Mesenteric fat pad (tissue), 1 donor: ENCODE data around the gene DNAJA3. TPM values are rescaled to one million over a fixed set of nuclear protein-coding genes. Genes with fewer than 3 reads are reported as not detected.
"Not testable (repeated sequence)": the region's sequence is repeated elsewhere in the genome, so short reads cannot be mapped to it uniquely, and the experiment has no call there.

Source experiments
- DNase-seq: peaks from one replicate; pipeline ENCODE4 v3.0.0-alpha.2; 2020; ENCODE audit warnings: low spot score
- total RNA-seq: library from RNA; stranded (reverse); fragmentation: NEBNext Ultra II Directional; extraction: Animal tissue kit (Norgen Biotek cat#: 25700); gene quantifications from one replicate; pipeline ENCODE4 v1.2.1, GENCODE V29; 2021
- donor health status: DM: yes; HTN: yes; CAD: no.

Gene DNAJA3
- total RNA-seq, 1 donor from 2014 or later: 36.0 TPM

DNA sequence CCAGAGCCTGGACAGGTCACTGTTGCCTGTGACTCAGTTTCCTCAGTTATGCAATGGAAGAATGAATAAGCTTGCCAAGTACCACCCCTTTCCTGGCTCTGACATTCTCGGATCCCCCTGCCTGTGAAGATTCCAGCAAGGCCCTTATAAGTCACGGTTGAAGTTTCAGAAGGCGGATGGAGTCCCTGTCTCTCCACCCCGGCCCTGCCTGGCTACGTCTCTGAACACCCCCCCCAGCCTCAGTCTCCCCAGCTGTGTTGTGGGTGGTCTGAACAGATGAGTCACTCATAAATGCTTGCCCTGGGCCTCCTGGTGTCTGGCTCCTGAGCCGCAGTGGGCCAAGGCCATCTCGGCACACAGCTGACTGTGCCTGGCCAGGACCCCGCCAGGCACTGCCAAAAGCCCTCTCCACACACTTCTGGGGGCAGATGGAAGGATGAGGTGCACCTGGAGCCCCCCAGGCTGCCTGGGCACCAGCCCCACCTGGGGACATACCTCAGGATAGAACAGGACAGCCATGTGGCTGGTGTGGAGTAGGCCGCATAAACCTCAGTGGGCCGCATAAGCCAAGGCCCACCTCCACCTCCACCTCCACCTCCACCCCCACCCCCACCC, 38.6 kb upstream of the DNAJA3 start:
- no peak for DNase-seq

DNA sequence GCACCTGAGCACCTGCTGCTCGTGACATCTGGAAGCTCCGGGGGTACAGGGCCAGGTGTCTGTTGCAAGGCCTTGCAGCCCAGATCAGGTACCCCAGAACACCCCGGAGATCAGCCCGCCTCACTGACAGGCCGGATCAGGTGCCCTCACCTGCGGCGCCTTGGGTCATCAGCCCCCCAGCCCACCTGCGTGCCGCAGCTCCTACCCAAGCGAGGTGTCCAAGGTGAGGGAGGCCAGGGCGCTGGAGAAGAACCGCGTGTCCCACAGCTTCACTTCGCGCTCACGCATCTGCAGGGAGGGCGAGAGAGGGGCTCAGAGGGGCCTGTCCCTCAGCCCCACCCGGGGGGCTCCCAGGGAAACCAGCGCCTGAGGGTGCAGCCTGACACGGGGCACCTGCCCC, 37.9 kb upstream of the DNAJA3 start:
- DNase-seq: no peak

DNA sequence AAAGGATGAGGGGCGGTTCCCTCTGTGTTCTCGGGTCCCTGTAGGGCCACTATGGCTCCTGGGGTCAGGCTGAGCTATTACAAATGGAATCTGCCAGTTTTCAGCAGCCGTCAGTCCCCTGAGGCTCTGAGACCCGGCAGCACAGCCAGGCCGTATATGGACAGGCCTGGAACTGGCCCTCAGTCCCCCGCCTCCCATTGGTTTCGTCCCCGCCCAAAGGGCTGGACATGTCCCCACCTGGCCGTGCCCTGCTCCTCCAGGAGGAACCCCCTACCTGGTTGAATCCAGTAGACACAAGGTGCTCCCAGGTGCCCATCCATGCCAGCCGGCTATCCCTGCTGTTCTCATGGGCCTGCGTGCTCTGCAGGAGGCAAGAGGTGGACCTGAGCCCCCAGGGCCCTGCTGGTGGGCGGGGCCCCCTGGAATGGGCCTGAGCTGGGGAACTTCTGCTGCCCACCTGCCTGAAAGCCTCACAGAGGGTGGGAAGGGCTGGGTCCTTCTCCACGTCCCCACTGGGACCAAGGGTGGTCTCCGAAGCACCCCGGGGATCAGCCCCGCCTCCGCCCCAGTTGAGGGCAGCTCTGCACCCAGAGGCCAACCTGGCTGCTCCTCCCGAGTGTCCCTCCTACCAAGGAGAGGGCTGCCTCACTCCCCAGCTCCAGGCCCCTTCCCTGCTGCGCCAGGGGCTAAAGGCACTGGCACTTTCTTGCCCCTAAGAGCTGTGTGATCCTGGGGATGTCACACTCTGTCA, 37.2 kb upstream of the DNAJA3 start:
- DNase-seq: no peak

DNA sequence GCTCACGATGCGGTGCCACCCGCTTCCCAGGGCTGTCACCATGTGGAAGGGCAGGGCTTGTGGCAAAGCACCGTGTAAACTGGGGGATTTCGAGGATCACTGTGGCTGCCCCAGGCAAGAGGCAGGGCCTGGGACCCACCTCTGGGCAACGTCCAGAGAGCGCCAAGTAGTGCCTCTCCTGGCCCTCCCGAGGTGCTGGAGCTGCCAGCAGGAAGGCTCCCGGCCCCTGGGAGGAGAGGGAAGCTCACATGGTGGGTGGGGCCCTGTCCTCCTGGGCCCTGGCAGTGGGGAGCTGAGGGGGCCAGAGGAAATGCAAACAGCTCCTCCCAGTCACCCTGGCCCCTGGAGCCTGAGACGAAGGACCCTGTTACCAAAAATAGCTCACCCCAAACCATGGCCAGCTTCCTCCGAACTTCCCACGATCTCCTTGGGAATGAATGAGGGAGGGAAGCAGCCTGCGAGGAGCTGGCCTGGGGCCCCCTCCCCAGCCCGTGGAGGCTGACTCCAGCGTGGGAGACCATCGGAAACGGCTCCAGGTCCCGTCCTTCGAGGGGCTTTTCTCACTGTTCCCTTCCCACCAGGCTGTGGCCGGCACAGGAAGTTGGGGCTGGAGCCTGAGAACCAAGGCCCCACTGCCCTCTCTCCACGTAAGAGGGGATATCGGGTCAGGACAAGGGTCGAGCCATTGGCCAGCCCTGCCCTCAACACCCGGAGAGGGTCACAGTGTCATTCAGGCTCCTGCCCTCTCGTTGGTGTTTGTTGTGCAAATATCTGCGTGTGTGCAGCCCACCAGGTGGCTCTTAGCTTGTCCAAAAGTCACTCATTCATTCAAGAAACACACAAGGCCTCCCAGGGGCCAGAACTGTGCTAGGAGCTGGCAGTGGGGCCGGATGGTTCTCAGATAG, 36.4 kb upstream of the DNAJA3 start:
- DNase-seq: no peak

DNA sequence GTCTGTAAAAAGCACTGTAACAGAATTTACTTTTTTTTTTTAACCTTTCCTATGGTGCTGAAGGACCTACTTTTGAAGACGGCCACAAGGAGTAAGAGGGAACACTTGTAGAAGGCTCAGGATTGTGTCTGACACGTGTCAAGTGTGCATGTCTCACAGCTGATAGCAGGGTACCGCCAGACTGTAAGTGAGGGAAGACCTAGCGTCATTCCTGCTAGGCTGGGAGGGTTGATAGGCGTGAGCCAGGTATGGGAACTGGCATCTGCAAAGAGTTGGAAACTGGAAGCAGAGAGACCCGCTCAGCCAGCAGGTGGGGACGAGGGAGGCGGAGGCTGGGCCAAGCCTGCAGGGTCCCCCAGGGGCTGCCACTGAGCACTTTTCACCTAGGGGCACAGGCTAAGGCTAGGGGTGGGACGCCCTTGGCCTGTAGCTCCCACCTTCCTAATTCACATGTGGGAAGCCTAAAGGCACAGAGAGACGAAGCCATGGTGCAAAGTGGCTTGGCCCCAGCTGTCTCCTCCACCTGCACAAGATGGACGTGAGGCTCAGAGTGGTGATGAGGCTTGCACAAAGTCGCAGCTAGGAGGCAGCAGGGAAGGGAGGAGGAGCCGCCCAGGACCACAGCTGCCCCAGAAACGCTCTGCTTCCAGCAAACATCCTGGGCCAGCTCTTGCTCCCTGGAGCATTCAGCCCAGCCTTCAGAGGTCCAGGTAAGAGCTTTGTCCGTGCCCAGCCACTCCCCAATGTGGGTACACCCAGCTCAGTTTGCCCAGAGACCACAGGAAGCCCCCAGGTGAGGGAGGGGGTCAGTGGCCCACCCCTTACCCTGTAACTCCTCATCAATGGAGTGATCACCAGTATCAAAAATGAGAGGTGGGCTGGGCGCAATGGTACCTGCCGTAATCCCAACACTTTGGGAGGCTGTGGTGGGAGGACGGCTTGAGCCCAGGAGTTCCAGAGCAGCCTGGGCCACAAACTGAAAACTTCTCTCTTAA, 35.1 kb upstream of the DNAJA3 start:
- DNase-seq: no peak

DNA sequence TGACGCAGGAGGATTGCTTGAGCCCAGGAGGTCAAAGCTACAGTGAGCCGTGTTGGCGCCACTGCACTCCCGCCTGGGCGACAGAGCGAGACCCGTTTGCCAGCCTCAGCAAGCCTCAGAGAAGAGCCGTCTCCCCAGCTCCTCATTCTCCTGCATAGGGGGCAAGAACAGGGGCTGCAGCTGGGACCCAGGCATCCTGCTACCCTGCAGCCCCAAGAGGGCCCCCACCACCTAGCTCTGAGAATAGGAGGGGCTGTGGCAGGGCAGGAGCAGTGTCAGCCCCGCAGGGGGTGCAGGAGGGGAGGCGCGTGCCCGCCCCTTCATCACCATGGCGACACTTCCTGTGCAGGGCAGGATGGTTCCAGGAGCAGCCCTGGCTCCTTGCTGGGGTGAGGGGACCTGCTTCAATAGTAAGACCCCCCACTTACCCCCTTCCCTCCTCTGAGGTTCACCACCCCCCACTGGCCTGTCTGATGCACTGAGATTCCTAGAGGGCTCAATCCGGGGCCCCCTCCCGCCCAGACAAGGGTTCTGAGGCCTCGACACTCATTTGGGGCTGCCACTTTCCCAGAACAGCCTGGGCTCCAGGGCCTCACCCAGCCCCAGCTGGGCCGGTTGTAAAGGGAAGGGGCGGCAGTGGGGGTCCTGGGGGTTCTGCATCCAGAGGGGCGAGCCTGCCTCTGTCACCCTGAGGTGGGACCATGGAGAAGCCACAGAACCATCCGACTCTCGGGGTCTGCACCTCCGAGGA, 33.9 kb upstream of the DNAJA3 start:
- DNase-seq: no peak

DNA sequence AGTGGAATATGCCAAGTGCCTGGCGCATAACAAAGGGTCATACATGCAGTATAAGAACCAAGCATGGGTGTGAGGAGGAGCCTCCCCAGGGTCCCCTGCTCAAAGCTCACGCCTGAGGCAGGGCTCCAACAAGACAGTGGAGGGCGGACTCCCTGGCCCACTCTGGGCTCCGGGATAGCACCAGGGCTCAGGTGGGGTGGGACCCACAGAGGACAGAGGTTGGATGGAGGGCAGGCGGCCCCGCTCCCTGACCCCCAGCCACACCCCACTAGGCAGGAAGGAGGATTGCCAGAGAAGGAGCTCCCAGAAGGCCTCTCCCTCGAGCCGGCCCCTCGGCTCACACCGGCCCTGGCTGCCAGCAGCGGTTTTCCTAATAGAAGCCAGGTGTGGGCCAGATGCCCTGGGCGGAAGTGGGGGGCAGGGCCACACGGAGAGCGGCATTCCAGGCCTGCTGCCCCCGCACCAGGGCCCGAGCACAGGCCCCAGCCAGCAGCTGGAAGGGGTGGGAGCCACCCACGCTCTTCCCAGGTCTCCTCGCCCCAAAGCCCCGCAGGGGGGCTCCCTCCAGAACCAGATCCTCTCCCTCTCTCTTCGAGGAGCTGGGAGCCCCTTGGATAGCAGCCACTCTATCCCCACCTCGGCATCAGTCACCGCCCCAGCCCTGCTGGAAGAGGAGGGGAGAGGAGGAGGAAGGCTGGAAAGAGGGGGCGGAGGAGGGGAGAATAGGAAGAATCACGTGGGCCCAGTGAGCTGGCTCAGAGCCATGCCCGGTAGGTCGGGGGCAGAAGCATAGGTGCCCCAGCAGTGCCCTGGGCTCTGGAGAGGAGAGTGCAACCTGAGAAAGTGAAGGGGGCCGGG, 33.1 kb upstream of the DNAJA3 start:
- no peak for DNase-seq

DNA sequence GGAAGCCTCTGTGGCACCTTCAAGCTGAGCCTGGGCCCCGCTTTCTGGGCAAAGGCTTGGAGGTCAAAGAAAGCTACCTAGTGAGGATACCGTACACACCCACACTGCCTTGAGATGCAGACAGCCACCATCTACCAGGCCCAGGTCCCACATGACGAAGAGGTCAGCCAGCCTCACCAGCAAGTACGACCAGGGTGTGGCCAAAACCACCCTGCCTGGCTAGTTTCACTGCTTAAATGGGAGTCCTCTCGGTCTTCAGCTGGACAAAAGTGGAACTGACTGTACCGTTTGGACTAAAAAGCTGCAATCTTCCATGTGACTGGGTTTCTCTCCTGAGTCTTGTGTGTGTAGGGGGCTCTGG, 32.4 kb upstream of the DNAJA3 start:
- no peak for DNase-seq

DNA sequence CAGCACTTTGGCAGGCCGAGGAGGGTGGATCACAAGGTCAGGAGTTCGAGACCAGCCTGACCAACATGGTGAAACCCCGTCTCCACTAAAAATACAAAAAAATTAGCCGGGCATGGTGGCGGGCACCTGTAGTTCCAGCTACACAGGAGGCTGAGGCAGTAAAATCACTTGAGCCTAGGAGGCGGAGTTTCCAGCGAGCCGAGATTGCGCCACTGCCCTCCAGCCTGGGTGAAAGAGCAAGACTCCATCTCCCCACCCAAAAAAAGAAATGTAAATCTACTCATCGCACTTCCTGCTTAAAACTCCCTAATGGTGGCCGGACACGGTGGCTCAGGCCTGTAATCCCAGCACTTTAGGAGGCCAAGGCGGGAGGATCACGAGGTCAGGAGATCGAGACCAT, 31.8 kb upstream of the DNAJA3 start:
- not testable (repeated sequence) for DNase-seq

DNA sequence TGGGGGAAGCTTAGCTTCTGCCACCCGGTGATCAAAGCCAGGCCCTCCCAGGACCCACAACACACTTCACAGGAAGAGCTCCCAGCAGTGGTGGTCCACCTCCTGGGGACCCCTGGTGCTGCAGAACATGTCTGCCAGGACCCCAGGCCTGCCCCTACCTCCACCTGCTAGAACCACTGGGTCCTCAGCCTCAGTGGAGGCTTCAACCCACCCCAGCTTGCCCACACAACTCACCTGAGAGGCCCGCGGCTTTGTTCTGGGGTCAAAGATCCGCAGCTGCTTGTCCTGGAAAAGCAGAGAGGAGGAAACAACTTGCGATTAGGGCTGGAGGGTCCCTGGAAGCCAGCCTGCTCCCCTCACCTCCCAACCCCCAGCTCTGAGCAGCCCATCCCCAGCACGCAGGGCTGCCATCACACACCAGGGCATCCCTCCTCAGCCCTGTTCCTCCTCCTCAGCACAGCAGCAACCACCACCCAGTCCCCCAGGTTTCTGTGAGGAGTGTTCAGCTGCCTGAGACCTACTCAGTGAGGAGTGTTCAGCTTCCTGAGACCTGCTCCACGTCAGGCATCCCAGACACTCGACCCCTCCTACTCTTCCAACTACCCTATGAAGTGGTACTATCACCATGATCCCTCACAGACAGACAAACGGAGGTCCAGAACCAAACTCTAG, 30.5 kb upstream of the DNAJA3 start:
- DNase-seq: no peak

DNA sequence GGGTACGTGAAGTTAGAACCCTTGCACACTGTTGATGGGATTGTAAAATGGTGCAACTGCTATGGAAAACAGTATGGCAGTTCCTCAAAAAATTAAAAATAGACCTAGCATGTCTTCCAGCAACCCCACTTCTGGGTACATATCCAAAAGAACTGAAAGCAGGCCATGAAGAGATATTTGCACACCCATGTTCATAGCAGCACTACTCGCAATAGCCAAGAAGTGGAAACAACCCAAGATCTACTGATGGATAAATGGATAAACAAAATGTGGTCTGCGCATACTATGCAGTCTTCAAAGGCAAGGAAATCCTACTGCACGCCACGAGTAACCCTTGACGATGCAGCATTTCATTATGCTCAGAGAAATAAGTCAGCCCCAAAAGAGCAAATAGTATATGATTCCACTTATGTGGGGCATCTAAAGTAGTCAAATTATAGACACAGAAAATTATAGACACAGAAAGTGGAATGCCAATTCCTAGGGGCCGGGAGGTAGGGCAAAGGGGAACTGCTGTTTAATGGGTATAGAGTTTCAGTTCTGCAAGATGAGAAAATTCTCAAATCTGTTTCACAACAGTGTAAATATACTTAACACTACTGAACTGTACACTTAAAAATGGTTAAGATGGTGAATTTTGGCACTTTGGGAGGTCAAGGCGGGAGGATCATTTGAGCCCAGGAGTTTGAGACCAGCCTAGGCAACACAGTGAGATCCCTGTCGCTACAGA, 26.5 kb upstream of the DNAJA3 start:
- no peak for DNase-seq

DNA sequence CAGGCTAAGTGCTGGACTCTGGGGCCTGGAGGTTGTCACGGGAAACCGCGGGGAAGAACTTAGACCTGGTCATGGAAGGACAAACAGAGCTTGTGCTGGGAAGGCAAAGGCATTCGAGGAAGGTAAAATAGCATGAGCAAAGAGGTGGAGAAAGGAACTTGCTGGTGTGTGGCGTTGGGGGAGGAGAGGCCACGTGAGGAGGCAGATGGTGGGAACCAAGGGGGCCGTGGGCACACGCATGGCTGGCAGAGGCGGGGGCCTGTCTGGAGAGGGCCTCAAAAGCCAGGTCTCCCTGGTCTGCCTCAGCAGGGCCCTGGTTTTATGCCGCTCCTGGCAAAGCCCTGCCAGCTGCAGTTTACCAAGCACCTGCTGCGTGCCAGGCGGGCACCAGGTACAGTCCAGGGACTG, 24.6 kb upstream of the DNAJA3 start:
- DNase-seq: no peak

DNA sequence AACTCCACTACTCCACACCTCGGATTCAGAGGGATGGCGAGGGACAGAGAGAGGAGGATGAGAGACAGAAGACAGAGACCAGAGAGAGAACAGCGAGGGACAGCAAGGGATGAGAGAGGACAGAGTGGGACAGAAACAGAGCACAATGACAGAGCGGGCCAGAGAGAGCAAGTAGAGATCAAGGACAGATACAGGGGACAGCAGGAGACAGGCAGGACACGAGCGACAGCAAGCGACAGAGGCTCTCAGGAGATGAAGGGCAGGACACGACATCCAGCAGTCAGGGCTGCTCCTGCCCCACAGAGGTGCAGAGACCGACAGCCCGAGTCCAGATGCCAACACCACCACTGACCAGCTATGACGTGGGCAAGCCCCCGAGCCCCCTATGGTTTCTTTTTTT, 24.2 kb upstream of the DNAJA3 start:
- no peak for DNase-seq

DNA sequence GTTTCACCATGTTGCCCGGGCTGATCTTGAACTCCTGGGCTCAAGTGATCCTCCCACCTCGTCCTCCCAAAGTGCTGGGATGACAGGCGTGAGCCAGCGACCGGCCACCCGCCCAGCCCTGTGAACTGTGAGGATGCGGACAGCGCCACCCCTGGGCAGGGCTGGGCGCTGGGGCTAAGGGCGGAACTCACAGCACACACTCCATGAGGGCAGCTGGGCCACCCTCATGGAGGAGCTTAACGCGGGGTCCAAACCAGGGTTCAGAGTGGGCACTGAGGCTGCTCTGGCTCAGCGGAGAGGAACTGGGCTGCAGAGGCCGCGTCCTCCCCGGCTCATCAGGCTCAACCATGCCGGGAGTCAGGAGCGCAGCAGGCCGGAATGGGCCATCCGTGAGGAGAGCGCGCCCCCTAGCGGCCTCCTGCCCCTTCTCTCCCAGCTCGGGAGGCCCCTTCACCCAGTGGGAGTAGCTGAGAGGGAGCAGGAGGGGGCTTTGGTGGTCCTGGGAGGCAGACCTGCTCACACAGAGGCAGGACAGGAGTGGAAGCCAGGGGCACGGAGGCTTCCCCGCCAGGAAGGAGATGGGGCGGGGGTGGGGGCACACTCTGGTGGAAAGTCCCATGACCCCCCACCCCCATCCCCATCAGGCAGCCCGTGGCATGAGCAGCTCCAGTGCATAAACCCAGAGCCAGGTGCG, 23.1 kb upstream of the DNAJA3 start:
- DNase-seq: no peak

DNA sequence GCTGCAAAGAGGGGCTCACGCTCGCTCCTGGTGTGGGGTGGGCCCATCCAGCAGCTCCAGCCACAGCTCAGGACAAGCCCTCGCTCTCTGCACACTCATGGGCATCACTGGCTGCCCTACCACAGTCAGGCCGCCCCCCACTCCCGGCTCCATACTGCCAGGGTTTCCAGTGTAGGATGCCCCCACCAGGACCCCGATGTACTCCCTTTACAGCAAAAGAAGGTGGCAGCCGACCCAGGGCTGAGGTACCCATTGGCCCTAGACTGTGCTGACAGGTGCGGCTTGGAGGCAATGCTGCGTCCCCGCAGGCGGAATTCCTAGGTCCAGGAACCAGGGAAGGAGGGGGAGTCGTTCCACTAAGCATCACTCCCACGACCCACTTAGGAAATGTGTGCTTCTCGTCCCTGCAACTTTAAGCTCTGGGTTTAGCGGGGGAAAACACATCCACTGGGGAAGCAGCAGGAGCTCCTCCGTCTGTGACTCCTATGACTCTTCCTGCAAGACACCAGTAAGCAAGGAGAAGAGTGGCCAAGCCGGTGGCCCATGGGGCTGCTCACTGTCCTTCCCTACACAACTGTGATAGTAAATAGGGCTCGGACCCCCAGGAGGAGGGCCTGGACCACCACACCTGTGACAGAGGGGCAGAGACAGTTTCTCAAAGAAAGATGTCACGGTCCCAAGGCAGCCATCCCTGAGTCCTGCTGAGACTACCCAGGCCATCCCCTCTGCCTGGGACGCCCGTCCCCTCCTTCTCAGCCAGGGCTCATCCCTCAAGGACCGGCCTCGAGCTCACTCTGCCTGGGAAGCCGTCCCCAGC, 22.3 kb upstream of the DNAJA3 start:
- no peak for DNase-seq

DNA sequence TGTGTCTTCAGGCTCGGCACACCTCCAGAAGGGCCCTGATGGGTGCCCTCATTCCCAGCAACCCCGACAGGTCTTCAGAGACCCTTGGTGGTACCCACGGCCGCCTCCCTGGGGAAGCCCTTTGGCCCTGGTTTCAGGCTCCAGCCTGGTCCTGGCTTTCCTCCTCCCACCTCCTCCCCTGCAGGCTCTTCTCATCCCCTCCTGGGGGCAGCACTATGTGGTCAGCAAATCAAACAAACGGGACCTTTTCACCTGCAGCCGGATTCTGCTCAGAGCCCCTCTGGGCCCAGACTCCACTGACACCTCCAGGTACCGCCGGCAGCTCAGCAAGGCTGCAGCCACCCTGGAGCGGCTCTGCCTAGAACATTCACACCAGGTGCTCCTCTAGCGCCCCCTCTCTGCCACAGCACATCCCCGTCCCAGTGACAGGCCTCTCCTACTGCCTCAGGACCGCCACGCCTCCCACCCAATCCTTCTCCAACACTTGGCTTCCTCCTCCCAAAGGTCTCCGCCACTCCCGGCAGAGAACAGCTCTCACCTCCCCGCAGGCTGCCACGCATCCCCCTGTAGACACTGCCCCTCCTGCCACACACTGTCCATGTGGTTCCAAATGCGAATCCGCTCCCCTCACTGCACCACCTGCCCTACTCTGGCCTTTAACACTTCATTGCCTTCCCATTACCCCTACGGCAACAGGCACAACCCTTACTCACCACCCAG, 21.3 kb upstream of the DNAJA3 start:
- DNase-seq: no peak
